Metanephros (tissue), 2 donors: ENCODE measurements around the gene ZG16B. TPM values are rescaled to one million over a fixed set of nuclear protein-coding genes. Genes with fewer than 3 reads are reported as not detected.

ENCODE experiments used
- small RNA-seq: library from RNA; depleted of rRNA; stranded (forward); fragments of <200 nt; gene quantifications from one replicate; pipeline ENCODE3, GENCODE V24; 2014; ENCODE audit warnings: low replicate concordance
- total RNA-seq: library from RNA; depleted of rRNA; stranded (reverse); fragments of >200 nt; gene quantifications from one replicate; pipeline ENCODE4 v1.2.3, GENCODE V29; 2014

The ZG16B gene
- total RNA-seq: 0.70 TPM

GRCh38 chr16:2829501-2830354 is at the start of gene ZG16B:
ZG16B (plus strand) TSS chr16:2830303; CDS start chr16:2830442, 139 bp downstream.

DNA sequence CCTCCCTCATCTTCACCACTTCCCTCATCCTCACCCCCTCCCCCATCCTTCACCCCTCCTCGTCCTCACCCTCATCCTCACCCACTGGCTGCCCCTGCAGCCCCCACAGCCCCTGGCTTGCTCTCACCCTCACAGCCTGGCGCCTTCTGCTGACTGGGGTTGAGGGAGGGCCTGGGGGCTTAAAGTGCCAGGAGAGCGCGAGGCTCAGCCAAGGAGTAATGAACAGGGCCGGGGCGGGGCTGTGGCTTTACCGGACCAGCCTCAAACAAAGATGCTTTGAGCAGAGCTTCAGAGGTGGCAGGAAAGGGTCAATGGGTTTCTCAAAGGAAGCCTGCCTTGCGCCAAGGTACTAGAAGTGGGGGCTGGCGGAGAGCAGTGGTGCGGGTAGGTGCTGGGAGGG is 42.7 kb upstream of the ZG16B start, which contains the start of gene PRSS33:
PRSS33 (minus strand) TSS at position 155 of the 400 bp plus-strand sequence. CDS start 1,013 bp downstream, outside the sequence.

DNA sequence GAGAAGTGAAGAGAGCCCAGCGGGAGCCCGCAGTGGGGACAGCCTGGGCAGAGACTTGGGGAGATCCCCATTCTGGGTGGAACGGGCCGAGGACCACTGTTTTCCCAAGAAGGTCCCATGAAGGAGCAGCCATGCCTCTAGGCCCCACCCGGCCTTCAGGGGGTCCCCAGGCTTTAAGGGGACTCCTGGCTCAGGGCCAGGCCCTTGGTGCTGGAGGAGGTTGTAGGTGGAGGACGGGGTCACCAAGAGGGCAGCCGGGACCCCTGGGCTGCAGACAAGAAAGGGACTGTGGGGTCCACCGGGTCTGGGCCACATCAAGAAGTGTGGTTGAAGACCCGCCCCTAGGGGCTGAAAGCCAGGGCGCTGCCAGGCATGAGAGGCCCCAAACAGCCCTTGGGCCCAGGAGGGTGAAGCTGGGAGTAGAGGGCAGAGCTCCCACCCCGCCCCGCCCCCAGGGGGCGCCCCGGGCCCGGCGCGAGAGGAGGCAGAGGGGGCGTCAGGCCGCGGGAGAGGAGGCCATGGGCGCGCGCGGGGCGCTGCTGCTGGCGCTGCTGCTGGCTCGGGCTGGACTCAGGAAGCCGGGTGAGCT is 13.3 kb upstream of the ZG16B start, which contains the start of gene PRSS21:
PRSS21 (plus strand) TSS at position 487 of the 589 bp plus-strand sequence; CDS start at position 519, 32 bp downstream.

DNA sequence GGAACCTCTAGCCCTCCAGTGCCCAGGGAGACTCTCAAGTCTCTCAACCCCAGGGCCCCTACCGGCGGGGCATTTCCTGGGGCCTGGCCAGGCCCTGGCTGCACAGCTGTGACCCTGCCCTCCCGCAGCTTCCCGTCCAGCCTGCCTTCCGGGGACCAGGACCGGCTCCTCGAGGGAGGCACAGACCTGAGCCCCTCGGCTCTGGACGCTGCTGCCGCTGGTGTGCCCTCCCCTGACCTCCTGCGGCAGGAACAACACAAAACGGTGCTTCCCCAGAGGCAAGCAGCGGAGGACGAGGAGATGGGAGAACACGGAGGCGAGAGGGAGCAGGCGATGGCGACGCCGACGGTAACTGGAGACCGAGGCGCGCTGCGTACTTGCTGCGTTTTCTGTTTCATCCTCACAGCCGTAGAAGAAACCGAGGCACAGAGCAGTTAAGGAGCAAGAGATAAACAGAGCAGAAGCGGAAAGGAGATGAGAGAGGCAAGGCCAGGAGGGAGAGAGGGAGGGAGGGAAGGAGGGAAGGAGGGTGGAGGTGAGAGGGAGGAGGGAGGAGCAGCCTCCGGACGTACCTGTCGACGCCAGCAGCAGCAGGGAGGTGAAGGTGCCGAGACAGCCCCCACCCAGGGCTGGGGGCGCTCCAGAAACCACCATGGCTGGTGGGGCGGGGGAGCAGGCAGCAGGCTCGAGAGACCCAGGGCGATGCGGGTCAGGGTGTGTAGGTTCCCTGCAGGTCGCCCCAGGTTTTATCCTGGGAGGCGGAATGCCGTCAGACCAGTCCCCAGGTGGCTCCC is 27.5 kb downstream of the ZG16B start, which contains the start of gene PRSS22:
PRSS22 (minus strand) TSS at position 720 of the 794 bp plus-strand sequence; CDS start at position 654, 66 bp downstream.

Small RNA genes lying within 50 kb of the gene (small RNA-seq; reads per million reads assigned to genes)
- not detected for gene SNORA3C

Other genes starting within 250 kb of the ZG16B start
- 19.6 TPM for gene KCTD5, start 147.8 kb upstream of the ZG16B start, total RNA-seq
- 0.47 TPM for gene PRSS27, start 110.1 kb upstream of the ZG16B start, total RNA-seq
- 260 TPM for gene SRRM2, start 77.7 kb upstream of the ZG16B start, total RNA-seq
- gene ELOB, start 53.0 kb upstream of the ZG16B start, total RNA-seq: 166 TPM
- 1.2 TPM for gene PRSS33, start 42.7 kb upstream of the ZG16B start, total RNA-seq
- gene PRSS41, start 31.8 kb upstream of the ZG16B start, total RNA-seq: not detected
- not detected for gene PRSS21, start 13.1 kb upstream of the ZG16B start, total RNA-seq
- 4.1 TPM for gene PRSS22, start 27.9 kb downstream of the ZG16B start, total RNA-seq
- 44.1 TPM for gene FLYWCH2, start 52.9 kb downstream of the ZG16B start, total RNA-seq
- gene FLYWCH1, start 81.6 kb downstream of the ZG16B start, total RNA-seq: 23.8 TPM
- gene KREMEN2, start 134.0 kb downstream of the ZG16B start, total RNA-seq: 2.9 TPM
- 5.2 TPM for gene PAQR4, start 139.0 kb downstream of the ZG16B start, total RNA-seq
- gene PKMYT1, start 150.1 kb downstream of the ZG16B start, total RNA-seq: 8.6 TPM
- gene CLDN9, start 182.6 kb downstream of the ZG16B start, total RNA-seq: 2.5 TPM
- 7.6 TPM for gene CLDN6, start 187.9 kb downstream of the ZG16B start, total RNA-seq
- 25.6 TPM for gene TNFRSF12A, start 190.1 kb downstream of the ZG16B start, total RNA-seq
- gene HCFC1R1, start 193.6 kb downstream of the ZG16B start, total RNA-seq: 25.4 TPM
- gene THOC6, start 193.7 kb downstream of the ZG16B start, total RNA-seq: 18.2 TPM
- 3.3 TPM for gene BICDL2, start 206.6 kb downstream of the ZG16B start, total RNA-seq
- gene MMP25, start 216.3 kb downstream of the ZG16B start, total RNA-seq: 4.4 TPM
- gene IL32, start 235.3 kb downstream of the ZG16B start, total RNA-seq: 44.8 TPM